ENCODE data around the gene CDKAL1.
"Not testable (repeated sequence)": the region's sequence is repeated elsewhere in the genome, so short reads cannot be mapped to it uniquely, and the experiment has no call there.

The CDKAL1 gene

DNA sequence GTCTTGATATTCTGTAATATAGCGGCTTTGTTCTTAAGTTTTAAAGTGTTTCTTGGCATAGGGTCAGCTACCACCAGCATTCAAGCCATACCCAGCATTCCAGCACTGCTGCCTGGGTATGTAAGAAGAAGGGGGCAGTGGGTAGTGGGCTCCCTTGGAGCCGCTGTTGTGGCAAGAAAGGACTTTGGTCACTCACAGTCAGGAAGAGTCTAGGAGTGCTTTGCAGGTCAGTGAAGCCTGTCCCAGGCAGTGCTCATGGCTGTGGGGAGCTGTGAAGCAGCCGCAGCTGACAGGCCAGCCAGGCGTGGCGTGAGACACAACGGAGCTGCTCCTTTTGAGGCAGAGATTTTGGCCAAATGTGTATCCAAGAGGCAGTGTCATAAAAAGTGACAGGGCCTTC is 512.0 kb downstream of the CDKAL1 start:
- DNase-seq: peak; percentile 2

DNA sequence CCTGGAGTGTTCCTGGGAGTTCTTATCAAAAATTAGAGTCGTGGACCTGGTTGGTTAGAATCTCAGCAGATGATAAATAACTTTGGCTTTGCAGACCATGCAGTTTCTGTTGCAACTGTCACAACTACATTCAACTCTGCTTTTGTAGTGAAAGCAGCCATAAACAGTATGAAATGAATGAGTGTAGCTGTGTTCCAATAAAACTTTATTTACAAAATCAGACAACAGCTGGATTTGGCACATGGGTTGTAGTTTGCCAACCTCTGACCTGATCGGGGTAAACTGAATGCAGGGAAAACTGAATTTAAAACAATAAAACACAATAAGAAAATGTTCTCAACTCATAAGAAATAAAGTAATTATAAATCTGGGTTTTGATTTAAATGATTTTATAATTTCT is 513.8 kb downstream of the CDKAL1 start:
- no peak for DNase-seq

DNA sequence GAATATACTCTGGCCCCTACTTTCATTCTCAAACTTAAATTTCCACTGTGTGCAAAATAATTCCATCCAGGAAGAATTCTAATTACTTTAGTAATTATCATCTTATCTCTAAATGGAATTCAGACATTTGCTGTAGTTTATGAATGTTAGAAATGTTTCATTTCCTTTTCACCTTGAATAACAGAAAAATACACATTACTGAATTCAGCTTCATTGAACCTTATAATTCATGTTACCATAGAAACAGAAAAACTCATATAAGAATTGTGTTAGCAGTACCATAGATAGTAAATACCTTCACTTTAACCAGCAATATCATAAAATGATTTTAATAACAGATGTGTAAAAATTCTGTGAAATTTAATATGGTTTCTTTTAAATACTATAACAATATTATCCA is 514.9 kb downstream of the CDKAL1 start:
- DNase-seq: no peak

GRCh38 chr6:21049572-21049971 is 515.3 kb downstream of the CDKAL1 start:
- peak; percentile 62 for DNase-seq

GRCh38 chr6:21050935-21051334 is 516.7 kb downstream of the CDKAL1 start:
- no peak for DNase-seq

DNA sequence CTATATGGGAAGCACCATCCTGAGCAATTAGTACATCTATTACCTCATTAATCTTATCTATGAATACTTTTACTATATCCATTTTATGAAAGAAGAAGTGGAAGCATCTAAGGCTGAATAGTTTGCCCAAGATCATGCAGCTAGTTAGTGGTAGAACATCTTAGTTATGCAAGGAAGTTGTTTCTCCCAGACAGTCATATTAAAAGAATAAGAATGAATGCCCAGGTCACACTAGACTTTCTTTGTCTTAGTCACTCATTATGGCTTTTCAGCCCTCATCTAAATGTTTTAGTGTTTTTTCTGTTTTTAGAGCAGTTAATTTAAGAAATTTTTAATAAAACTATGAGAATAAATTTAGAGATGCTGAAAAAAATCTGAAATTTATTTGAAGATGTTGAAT is 517.5 kb downstream of the CDKAL1 start:
- DNase-seq: no peak

GRCh38 chr6:21053612-21054011 is 519.4 kb downstream of the CDKAL1 start:
- DNase-seq: peak; percentile 21

GRCh38 chr6:21055480-21055879 is 521.2 kb downstream of the CDKAL1 start:
- DNase-seq: not testable (repeated sequence)

- no peak for DNase-seq
These were observed 527.6 kb downstream of the CDKAL1 start for GRCh38 chr6:21061892-21062291.

GRCh38 chr6:21064756-21065340 is 530.6 kb downstream of the CDKAL1 start:
- peak; percentile 54 for DNase-seq

GRCh38 chr6:21067521-21067920 is 533.3 kb downstream of the CDKAL1 start:
- no peak for DNase-seq

GRCh38 chr6:21070620-21071019 is 536.4 kb downstream of the CDKAL1 start:
- no peak for DNase-seq

DNA sequence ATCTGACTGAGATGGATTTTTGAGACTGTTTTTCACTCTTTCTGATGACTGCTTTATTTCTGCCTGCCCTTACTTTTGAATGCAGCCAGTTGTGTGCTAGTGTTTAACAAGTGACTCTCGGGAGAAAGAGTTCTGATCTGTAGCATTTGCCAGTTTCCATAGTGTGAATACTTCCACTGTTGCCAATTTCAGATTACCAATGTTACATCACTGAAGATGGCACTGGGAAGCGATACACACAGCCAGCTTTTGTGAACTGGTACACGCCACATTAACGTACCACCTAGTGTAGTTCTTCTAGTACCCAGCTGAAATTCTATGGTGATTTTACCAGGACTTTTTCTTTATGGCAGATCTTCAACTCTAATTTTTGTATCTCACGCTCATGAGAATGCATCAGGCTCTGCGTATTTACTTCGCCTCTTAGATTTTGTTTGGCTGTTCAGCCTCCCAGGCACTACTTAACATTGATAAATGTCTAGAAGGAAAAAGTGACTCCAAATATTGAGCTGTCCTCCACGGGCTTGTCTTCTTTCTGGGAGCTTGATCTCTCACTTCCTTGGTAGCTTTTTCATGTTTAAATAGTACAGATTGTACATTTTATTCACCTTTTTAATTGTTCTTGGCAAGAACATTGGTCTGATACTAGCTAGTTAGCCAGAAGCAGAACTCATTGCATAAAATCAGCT is 537.7 kb downstream of the CDKAL1 start:
- no peak for DNase-seq

- DNase-seq: no peak
These were observed 539.1 kb downstream of the CDKAL1 start for GRCh38 chr6:21073318-21073839.

DNA sequence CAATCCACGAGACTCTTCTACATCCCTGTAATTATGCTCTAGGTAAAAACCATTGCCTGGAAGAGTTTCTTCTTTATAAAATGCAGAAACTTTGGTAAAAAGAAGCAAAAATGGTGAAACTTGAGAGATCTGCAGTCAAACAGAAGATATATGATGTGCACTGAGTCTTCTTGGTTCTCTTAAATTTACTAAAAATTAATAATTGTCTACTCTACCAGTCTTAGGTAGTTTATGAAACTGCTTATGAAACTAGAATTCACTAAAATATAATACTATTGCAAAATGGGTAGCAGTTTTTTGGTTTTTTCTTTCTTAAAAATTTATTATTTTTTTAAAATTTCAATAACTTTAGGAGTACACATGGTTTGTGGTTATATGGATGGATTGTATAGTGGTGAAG is 540.2 kb downstream of the CDKAL1 start:
- no peak for DNase-seq

- DNase-seq: no peak
These were observed 541.7 kb downstream of the CDKAL1 start for GRCh38 chr6:21075986-21076385.

DNA sequence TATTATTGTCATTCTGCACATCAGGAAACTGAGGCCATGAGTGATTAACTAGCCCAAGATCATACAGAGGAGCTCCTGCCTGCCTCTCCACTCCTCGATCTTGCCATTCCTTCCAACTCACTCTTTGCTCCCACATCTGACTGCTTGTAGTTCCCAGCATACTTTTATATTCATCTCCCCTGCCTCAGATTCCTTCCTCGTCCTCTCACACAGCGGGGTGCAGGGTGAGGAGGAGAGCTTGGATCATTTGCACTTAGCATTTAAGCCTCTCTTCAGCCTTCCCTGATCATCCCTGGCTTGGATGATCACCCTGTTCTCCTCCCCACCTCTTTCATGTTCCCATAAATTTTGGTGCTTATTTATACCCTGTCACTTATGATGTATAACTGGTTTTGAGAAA is 544.2 kb downstream of the CDKAL1 start:
- DNase-seq: no peak

DNA sequence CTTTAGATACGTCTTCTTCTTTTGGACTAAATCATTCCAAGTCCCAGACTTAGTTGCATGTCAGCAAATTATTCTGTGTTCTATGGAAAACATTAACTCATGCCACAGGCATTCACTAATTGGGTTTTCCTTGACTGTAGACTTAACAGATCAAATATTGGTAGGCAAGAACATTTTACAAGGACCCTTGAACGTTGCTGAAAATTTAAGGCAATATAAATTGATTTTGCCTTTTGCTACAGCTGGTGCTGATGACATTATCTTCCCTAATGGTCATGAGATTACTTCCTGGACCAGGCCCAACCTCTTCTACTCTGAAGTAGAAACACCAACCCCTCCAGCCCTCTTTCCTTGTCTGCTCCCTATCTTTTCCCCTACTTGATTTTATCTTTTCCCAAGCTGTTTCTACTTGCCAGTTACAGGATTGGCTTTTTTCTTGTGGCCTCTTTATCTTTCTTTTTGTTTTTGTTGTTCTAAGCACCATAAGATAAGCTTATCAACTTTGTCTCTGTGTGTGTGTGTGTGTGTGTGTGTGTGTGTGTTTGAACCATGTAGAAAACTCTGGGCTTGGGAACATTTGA is 545.3 kb downstream of the CDKAL1 start:
- DNase-seq: peak; percentile 73

GRCh38 chr6:21080221-21080620 is 546.0 kb downstream of the CDKAL1 start:
- DNase-seq: no peak

DNA sequence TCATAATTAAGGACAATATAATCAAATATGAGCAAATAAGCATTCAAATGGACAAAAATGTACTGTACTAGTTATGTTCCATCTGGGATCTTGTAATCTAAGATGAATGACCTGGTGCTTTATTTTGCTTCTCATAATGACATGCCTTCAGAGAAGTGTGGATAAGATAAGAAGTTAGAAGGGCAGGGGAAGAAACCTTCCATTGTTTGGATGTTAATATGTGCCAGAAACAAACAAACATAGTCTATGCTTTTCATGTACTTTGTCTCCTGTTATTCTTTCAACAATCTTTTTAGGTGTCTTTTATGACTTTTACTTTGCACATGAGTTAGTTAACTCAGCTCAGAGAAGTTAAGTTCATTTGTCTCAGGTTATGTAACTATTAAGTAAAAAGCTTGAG is 547.8 kb downstream of the CDKAL1 start:
- no peak for DNase-seq

DNA sequence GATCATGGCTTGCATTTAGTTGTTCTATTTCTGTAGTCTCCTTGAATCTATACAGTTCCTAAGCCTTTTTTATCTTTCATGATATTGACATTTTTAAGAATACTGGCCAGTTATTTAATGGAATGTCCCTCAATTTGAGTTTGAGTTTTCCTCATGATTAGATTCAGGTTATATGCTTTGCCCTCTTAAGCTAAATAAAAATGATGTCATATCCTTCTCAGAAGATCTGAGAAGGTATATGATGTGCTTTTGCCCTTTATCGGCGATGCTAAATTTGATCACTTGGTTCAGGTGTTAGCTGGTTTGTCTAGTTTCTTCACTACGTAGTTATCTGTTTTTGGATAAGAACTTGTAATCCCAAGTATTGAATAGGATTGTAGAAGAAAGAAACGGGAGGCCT is 549.5 kb downstream of the CDKAL1 start:
- no peak for DNase-seq

GRCh38 chr6:21084656-21085055 is 550.4 kb downstream of the CDKAL1 start:
- peak; percentile 69 for DNase-seq

DNA sequence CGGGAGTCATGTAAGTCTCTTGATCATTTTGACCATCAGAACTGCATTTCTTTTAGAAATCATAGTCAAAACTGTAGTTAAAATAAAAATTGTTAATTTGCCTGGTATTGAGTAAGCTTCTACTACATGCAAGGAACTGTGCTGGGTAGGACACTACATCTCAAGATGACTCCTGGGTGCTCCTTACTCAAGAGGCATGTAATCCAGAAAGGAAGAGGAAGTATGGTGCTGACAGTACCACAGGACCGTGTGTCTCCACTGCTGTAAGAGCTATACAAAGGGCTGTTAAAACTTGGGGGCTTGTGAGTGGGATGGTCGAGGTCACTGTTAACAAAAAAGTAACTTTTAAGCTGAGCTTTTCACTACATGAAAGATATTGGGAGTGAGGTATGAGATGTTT is 551.0 kb downstream of the CDKAL1 start:
- no peak for DNase-seq

GRCh38 chr6:21085643-21086042 is 551.4 kb downstream of the CDKAL1 start:
- no peak for DNase-seq

Measured in fibroblast of skin of right biceps (primary cell).